Muscle layer of duodenum (tissue), 2 donors: ENCODE results near the gene SLX4.

Experiments
- H3K27ac ChIP-seq: one replicate; pipeline ENCODE4 v1.7.0; 2013; ENCODE audit warnings: mild to moderate bottlenecking, low read length
- H3K27me3 ChIP-seq: one replicate; pipeline ENCODE4 v1.7.0; 2013; ENCODE audit warnings: low read depth, mild to moderate bottlenecking, control low read depth, low read length
- H3K36me3 ChIP-seq, 2 donors: one replicate each; pipeline ENCODE4 v1.7.0; 2013; ENCODE audit warnings: low read length in 2 of 2, control low read depth in 1 of 2, mild to moderate bottlenecking in 1 of 2; ENCODE audit not compliant: insufficient read depth in 2 of 2, control insufficient read depth in 1 of 2
- H3K4me1 ChIP-seq, 2 donors: one replicate each; pipeline ENCODE4 v1.7.0; 2013; ENCODE audit warnings: low read length in 2 of 2, mild to moderate bottlenecking in 2 of 2, control low read depth in 1 of 2, moderate library complexity in 1 of 2; ENCODE audit not compliant: insufficient read depth in 2 of 2, control insufficient read depth in 1 of 2
- H3K4me3 ChIP-seq, 2 donors: one replicate each; pipeline ENCODE4 v1.7.0; 2013; ENCODE audit warnings: low read length in 2 of 2, low read depth in 1 of 2, mild to moderate bottlenecking in 1 of 2
- H3K9me3 ChIP-seq, 2 donors: one replicate each; pipeline ENCODE4 v1.7.0; 2013; ENCODE audit warnings: low read length in 2 of 2, control low read depth in 1 of 2, mild to moderate bottlenecking in 1 of 2; ENCODE audit not compliant: control insufficient read depth in 1 of 2
- donor health status: healthy.

Gene SLX4

DNA sequence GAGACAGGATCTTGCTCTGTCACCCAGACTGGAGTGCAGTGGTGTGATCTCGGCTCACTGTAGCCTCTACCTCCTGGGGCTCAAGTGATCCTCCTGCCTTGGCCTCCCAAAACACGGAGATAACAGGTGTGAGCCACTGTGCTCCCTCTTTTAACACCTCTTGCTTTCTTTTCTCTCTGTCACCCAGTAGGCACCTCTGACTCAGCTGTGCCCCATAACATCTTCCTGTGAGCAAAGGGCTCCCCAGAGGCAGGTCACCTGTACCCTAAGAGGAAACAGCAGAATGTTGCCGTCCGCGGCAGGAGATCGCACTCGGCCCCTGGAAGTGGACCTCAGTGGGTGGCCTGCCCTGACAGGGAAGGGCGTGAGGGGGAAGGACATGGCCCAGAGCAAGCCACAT is 33.3 kb downstream of the SLX4 start:
- Histone ChIP-seq H3K36me3 (peaks cover 0 to 7% of the 10 kb centered on the region in 2 donors), H3K27ac (no peak overlapping the region), H3K27me3 (peaks cover 4% of the 10 kb centered on the region), H3K4me3 (no peak overlapping the region), H3K4me1 (no peaks in the 10 kb centered on the region), H3K9me3 (no peaks in the 10 kb centered on the region)

DNA sequence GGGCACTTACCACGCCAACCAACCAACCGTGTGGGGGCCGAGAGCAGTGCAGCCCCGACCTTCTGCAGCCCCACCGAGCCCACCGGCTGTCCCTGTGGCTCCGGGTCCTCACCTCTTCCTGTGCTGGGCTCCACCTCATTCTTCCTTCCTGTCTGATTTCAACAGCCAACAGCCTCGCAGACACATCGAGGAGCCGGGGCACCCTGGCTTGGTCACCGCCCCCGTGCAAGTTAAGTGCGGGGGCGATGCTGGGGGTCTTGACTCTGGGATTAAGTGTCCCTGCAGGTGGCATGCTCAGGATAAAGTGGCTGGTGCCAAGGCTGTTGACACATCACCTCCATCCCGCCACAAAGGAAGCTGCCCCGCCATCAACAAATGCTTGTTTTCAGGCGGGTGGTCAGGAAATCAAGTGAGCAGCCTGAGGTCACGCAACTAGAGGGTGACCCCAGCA is 34.1 kb downstream of the SLX4 start, which contains the start of gene NLRC3:
Gene NLRC3, minus strand, starts transcription at position 102 of the 451 bp plus-strand sequence. CDS start 12,367 bp downstream, outside the sequence.
- H3K4me3 ChIP-seq: no peak within 1 kb of the TSS

DNA sequence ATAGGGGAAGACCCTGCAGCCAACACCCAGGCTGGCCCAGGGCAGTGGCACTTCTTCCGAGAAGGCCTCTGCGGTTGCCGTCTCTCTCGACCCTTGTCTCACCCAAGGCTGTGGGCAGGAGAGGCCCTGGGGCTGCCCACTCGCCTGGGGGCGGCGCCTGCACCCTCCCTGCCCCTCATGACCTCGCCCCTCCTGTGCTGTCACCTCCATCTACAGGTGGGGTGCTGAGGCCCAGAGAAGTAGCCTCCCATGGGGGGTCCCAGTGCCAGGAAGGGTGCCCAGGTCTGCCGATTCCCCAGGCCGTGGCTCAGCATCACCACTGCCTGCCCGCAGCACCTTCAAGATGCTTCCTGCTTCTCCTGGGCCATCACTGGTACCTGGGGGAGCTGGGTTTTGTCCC is 35.2 kb downstream of the SLX4 start:
- no peaks in the 10 kb centered on the region for H3K36me3 ChIP-seq
- H3K27ac ChIP-seq: no peak overlapping the region
- no peak overlapping the region for H3K4me3 ChIP-seq
- no peaks in the 10 kb centered on the region for H3K4me1 ChIP-seq
- H3K9me3 ChIP-seq: no peaks in the 10 kb centered on the region
- H3K27me3 ChIP-seq: peaks cover 4% of the 10 kb centered on the region

More for the DNA sequence above, 34.1 kb downstream of the SLX4 start, which contains the start of gene NLRC3:
- Histone ChIP-seq H3K27me3 (peaks cover 4% of the 10 kb centered on the region), H3K9me3 (no peaks in the 10 kb centered on the region), H3K27ac (no peak within 1 kb of the TSS), H3K4me1 (no peaks in the 10 kb centered on the region), H3K36me3 (no peaks in the 10 kb centered on the region)

DNA sequence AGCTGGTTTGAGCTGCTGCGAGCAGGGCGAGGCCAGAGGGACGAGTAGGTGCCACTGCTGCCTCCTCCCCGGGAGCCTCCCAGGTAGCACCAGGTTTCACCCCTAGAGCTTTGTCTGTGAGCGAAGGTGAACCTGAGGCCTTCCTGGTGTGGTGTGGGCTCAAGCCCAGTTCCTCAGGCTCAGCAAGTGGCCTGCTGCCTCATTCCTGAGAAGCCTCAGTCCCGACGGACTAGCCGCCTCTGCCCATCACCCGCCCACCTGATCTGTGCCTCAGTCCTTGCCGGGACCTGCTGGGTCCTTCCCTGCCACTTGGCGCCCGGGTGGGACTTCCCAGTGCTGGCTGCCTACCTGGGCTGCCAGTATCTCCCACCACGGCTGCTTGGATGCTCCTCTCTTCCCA is 35.9 kb downstream of the SLX4 start:
- Histone ChIP-seq H3K27me3 (peaks cover 4% of the 10 kb centered on the region), H3K36me3 (no peaks in the 10 kb centered on the region), H3K4me3 (no peak overlapping the region), H3K4me1 (no peaks in the 10 kb centered on the region), H3K27ac (no peak overlapping the region), H3K9me3 (peaks cover 0 to under 1% of the 10 kb centered on the region in 2 donors)

DNA sequence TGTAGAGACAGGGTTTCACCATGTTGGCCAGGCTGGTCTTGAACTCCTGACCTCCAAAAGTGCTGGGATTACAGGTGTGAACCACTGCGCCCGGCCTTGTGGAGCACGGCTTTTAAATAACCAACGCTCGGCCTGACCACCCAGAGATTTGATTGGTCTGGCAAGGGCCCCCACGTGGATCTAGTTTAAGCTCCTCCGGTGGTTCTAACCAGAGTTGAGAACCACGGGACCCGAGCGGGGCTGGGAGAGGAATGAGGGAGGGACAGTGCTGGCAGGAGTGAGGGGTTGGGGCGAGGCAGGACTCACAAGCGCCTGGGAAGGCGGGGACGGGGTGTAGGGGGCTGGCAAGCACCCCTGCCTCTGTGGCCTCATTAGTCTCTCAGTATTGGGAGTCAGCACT is 37.2 kb downstream of the SLX4 start:
- Histone ChIP-seq H3K4me1 (no peaks in the 10 kb centered on the region), H3K36me3 (no peaks in the 10 kb centered on the region), H3K27ac (no peak overlapping the region), H3K9me3 (peaks cover 0 to 3% of the 10 kb centered on the region in 2 donors), H3K27me3 (peaks cover 4% of the 10 kb centered on the region), H3K4me3 (no peak overlapping the region)

DNA sequence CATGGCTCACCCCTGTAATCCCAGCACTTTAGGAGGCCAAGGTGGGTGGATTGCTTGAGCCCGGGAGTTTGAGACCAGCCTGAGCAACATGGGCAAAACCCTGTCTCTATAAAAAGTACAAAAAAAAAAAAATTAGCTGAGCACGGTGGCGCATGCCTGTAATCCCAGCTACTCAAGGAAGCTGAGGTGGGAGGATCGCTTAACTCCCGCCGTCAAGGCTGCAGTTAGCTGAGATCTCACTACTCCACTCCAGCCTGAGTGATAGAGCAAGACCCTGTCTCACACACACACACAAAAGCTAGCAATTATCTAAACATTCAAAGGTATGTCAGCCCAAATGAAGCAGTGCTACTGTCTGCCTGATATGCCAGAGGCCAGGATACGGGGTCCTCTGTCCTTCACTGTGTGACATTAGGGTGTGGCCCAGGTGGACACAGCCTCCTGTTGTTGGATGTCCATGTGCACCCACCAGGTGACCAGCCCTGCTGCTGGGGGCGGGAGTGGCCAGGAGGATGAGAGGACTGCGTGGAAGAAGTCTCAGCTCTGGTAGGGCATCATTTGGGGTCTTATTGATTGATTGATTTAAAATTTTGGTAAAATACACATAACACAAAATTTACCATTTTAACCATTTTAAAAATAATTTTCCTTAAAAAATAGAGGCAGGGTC is 38.1 kb downstream of the SLX4 start:
- Histone ChIP-seq H3K4me3 (no peak overlapping the region), H3K36me3 (no peaks in the 10 kb centered on the region), H3K9me3 (peaks cover 0 to 3% of the 10 kb centered on the region in 2 donors), H3K4me1 (no peaks in the 10 kb centered on the region), H3K27me3 (peaks cover 3% of the 10 kb centered on the region), H3K27ac (no peak overlapping the region)

DNA sequence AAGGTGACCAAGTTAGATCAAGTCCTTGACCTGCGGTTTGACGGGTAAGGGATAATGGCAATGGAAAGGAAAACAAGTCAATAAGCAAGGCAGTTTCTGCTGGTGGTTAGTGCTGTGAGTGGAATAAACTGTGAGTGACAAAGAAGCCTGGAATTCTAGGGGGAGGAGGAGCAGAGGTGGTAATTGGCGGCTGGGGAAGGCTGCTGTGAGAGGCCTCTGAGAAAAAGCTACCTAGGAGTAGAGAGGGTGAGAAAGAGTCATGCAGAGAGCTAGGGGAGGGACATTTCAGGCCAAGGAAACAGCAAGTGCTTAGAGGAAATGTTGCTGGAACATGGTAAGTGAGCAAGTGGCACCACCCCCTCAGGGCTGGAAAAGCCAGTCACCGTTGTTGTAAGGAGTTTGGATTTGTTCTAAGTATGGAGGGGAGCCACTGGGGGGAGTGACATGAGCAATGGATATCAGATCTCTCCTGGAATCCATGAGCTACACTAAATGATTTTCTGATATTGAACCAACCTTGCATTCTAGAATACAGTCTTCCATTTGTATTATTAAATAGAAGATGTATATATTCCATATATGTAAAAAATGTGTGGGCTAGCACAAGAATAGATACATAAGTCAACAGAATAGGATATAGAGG is 40.9 kb downstream of the SLX4 start:
- no peaks in the 10 kb centered on the region for H3K36me3 ChIP-seq
- no peak overlapping the region for H3K27ac ChIP-seq
- no peaks in the 10 kb centered on the region for H3K4me1 ChIP-seq
- no peaks in the 10 kb centered on the region for H3K27me3 ChIP-seq
- no peak overlapping the region for H3K4me3 ChIP-seq
- peaks cover 0 to 3% of the 10 kb centered on the region in 2 donors for H3K9me3 ChIP-seq

DNA sequence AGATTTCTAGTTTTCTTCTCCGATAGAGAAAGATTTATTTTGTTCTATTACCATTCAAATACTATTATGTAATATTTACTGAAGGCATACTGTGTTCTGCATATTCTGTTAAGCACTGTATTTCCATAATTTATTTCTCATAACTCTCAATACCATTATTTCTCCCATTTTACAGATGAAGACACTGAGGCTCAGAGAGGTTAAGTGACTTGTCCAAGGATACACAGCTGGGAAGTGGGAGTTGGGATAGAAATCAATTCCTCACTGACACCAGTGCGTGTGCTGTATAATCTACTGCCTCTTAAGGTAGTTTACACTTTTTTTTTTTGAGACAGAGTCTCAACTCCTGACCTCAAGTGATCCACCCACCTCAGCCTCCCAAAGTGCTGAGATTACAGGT is 41.6 kb downstream of the SLX4 start:
- peaks cover 0 to 3% of the 10 kb centered on the region in 2 donors for H3K9me3 ChIP-seq
- no peaks in the 10 kb centered on the region for H3K27me3 ChIP-seq
- H3K36me3 ChIP-seq: no peaks in the 10 kb centered on the region
- no peak overlapping the region for H3K27ac ChIP-seq
- no peak overlapping the region for H3K4me3 ChIP-seq
- H3K4me1 ChIP-seq: no peaks in the 10 kb centered on the region

DNA sequence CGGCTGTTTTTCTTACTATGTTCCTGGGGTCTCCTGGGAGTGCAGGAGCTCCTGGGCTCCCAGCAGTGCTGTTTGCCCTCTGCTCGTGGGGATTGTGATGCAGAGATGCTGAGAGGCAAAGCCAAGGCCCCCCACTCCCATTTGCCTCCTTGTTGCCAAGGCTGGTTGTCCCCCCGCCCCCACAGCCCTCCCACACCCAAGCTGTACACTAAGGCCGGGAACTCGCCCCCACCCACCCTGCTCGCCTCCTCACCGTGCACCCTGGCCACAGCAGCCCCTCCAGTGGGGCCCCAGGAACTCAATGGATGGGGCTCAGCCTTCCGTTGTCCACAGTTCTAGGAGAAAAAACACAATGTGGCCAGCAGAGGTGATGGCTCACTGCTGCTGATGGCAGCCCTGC is 44.4 kb downstream of the SLX4 start:
- Histone ChIP-seq H3K27me3 (no peaks in the 10 kb centered on the region), H3K9me3 (peaks cover 0 to 3% of the 10 kb centered on the region in 2 donors), H3K27ac (no peak overlapping the region), H3K4me3 (no peak overlapping the region), H3K4me1 (no peaks in the 10 kb centered on the region), H3K36me3 (peaks cover 0 to 3% of the 10 kb centered on the region in 2 donors)

DNA sequence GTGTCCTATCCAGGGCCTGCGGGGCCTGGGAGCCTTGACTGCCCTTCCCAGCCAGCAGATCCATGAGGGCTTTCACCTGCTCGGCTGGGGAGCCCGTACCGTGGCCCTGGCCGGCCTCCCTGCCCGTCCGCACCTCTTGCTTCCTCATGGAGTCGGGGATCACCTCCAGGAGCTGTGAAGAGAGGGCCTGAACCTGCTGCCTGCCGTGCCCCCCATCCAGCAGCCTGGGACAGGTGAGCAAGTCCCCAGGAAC is 46.6 kb downstream of the SLX4 start:
- peaks cover 0 to 3% of the 10 kb centered on the region in 2 donors for H3K36me3 ChIP-seq
- H3K27ac ChIP-seq: no peak overlapping the region
- no peak overlapping the region for H3K4me3 ChIP-seq
- H3K27me3 ChIP-seq: no peaks in the 10 kb centered on the region
- no peaks in the 10 kb centered on the region for H3K9me3 ChIP-seq
- no peaks in the 10 kb centered on the region for H3K4me1 ChIP-seq

DNA sequence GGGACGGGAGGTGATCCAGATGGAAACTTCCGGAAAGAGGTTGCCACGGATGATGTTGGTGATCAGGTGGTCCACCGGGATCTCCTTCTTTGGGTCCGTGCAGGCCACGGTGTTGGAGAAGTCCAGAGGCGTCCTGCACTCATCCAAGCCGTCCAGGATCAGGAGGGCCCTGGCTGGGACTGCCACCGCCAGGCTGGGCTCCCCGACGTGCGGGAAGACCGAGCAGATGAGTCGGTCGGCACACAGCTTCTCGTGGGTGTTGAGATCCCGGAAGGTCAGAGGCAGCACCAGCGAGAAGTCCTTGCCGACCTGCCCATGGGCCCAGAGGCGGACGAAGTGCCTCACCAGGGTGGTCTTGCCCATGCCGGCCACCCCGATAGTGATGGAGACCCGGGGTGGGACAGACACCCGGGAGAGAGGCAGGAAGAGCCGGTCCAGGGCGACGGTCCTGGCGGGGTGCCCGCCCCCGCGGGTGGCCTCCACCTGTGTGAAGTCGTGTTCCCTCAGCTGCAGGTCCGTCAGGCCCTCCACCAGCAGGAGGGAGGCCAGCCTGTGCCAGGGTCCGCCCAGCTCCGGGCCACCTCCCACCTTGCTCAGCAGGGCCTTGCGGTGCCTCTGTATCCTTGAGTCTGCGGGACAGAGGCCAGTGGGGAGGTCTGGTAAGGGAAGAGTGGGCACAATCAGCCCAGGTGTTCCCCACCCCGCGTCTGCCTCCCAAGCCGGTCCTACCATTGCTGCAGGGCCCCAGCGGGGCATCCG is 47.1 kb downstream of the SLX4 start:
- no peak overlapping the region for H3K27ac ChIP-seq
- no peaks in the 10 kb centered on the region for H3K9me3 ChIP-seq
- H3K27me3 ChIP-seq: no peaks in the 10 kb centered on the region
- H3K4me1 ChIP-seq: no peaks in the 10 kb centered on the region
- H3K4me3 ChIP-seq: no peak overlapping the region
- peaks cover 0 to 3% of the 10 kb centered on the region in 2 donors for H3K36me3 ChIP-seq
